Cardiac fibroblast (primary cell): ENCODE data around the gene MACROH2A1.

Source experiments
- DNase-seq, 2 donors: peaks; one replicate each; pipeline versions ENCODE4 v3.0.0 to v3.0.0-alpha.2; 2010; ENCODE audit warnings: low read depth in 2 of 2
- H3K4me3 ChIP-seq, 2 donors: replicated peaks in 1 of 2; 1 replicate in 1 of 2; 2 replicates in 1 of 2; pipeline ENCODE4 v1.5.1; 2011; ENCODE audit warnings: low read depth in 2 of 2, low read length in 2 of 2, mild to moderate bottlenecking in 2 of 2, moderate library complexity in 1 of 2
- TF ChIP-seq, protein P1 (sequence below): IDR thresholded peaks from one replicate; pipeline ENCODE4 v1.5.1; 2011; ENCODE audit warnings: low read depth, mild to moderate bottlenecking, low read length, inconsistent platforms

MACROH2A1 gene

DNA sequence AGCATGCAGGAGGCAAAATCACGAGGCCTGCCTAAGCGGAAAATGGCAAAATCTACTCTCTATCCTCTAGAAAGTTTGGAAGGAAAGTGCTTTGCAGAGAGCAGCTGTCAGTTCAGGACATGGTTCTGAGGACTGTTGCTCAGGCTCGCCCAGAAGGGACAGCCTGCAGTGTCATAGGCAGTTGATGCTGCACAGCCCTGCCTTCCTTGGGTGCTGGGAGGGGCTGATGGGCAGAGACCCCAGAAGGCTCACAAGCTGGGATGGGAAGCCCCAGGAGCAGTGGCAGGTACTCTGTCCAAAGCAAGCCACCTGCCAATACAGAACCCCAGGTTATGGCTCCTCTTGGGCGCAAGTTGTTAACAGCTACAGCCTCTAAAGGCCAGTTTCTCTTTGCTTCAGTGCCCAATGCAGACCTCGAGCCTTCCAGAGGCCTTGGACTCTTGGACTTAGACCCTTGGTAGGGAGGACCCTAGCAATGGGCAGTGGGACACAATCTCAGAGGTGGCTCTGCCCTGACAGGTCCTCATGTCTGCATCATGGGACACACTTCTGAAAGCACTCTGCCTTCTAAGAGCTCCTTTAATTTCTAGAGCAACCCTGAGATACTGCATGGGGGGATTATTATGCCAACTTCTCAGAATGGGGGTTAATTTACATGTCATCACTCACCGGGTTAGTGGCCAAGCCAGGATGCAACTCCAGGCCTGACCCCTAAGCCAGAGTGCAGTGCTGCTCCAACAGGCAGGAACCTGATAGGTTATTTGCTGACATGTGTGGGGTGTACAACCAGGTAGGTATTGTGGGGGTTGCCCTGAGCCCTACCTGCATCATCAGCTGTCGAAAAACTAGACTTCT lies 57.1 kb downstream of the MACROH2A1 start:
- TF ChIP-seq, protein P1, sequence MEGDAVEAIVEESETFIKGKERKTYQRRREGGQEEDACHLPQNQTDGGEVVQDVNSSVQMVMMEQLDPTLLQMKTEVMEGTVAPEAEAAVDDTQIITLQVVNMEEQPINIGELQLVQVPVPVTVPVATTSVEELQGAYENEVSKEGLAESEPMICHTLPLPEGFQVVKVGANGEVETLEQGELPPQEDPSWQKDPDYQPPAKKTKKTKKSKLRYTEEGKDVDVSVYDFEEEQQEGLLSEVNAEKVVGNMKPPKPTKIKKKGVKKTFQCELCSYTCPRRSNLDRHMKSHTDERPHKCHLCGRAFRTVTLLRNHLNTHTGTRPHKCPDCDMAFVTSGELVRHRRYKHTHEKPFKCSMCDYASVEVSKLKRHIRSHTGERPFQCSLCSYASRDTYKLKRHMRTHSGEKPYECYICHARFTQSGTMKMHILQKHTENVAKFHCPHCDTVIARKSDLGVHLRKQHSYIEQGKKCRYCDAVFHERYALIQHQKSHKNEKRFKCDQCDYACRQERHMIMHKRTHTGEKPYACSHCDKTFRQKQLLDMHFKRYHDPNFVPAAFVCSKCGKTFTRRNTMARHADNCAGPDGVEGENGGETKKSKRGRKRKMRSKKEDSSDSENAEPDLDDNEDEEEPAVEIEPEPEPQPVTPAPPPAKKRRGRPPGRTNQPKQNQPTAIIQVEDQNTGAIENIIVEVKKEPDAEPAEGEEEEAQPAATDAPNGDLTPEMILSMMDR = no peak
- no peak for DNase-seq
- H3K4me3 ChIP-seq = no peak overlapping the region

DNA sequence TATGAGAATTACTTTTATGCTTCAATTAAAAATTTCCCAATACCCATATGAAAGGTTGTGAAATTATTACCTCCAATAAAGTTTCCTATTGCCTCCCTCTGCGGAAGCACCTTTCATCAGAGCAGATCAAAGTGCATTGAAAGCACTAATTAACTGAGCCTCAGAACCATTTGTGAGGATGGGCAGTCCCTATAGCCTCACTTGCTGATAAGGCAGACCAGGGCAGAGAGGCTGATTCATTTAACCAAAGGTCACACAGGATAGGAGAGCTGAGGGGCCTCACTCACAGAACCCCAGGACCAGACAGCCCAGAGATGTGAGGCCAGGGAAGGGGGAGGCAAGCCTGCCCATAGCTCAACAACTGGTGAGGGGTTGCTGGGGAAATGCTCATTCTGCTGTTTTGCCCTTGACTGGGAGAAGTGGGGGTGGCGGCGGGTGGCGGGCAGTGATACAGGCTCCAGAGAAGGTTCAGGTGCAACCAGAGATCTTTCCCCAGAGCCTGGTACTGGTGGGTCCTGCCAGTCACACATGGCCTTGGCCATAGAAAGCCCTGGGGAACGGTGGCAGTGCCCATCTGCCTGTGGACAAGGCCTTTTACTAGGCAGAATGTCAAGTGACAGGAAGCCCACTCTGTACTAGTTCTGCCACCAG lies 57.9 kb downstream of the MACROH2A1 start:
- TF ChIP-seq, protein P1 = no peak
- DNase-seq = no peak
- no peak overlapping the region for H3K4me3 ChIP-seq

- DNase-seq = no peak
- H3K4me3 ChIP-seq = no peak overlapping the region
- TF ChIP-seq, protein P1 = no peak
Measured at GRCh38 chr5:135340568-135340967, 58.5 kb downstream of the MACROH2A1 start.

- H3K4me3 ChIP-seq = no peak overlapping the region
- DNase-seq = no peak
- TF ChIP-seq, protein P1 = no peak
Measured at GRCh38 chr5:135339623-135340022, 59.4 kb downstream of the MACROH2A1 start.

- TF ChIP-seq, protein P1 = no peak
- DNase-seq = no peak
- H3K4me3 ChIP-seq = no peak overlapping the region
Measured at GRCh38 chr5:135339189-135339588, 59.8 kb downstream of the MACROH2A1 start.

DNA sequence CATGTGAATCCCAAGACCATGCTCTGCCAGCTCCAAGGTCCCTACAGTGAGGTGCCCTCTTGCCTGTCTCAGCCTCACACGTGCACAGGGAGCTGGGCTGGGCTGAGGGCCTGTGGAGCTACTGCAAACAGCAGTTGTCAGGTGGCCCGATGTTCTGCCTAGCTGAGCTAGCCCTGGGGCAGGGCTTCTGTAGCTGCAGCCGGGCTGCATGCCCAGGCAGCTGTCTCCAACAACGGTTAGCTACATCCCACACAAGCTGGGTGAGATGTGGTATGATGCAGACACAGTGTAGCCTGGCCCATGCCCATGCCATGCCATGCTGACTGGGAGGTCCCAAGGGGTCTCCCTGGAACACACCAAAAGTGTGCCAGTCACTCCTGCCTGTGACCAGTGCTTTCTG lies 62.0 kb downstream of the MACROH2A1 start:
- TF ChIP-seq, protein P1 = no peak
- no peak for DNase-seq
- H3K4me3 ChIP-seq = no peak overlapping the region
